GM23338 (cell line): ENCODE measurements around the gene ZNF511. TPM values are rescaled to one million over a fixed set of nuclear protein-coding genes. Genes with fewer than 3 reads are reported as not detected.

Source experiments
- ATAC-seq: fragments of 200-7000 bp; cut with Tn5 transposase; 3 replicates; pipeline ENCODE4 v1.9.1; 2020
- DNase-seq: peaks from one replicate; pipeline ENCODE4 v3.0.0-alpha.2; 2015; ENCODE audit warnings: low spot score
- H2AFZ ChIP-seq: fragments of 200-600 bp; sonication (generic); 2 replicates; pipeline ENCODE4 v1.8.0; 2016; ENCODE audit warnings: antibody characterized with exemption, mild to moderate bottlenecking, moderate library complexity
- H3F3A ChIP-seq: fragments of 200-600 bp; sonication (generic); replicated peaks from 2 replicates; pipeline ENCODE4 v1.8.0; 2017; ENCODE audit warnings: antibody characterized with exemption, mixed run types, low read depth
- H3K27ac ChIP-seq: fragments of 200-600 bp; sonication (generic); 2 replicates; pipeline ENCODE4 v1.6.1; 2016; ENCODE audit warnings: low read depth
- H3K27me3 ChIP-seq: fragments of 200-600 bp; sonication (generic); 2 replicates; pipeline ENCODE4 v1.8.0; 2016; ENCODE audit warnings: mild to moderate bottlenecking, mixed run types, moderate library complexity; ENCODE audit not compliant: insufficient read depth
- H3K36me3 ChIP-seq: fragments of 200-600 bp; sonication (generic); 2 replicates; pipeline ENCODE4 v1.8.0; 2016; ENCODE audit warnings: mild to moderate bottlenecking; ENCODE audit not compliant: insufficient read depth
- H3K4me1 ChIP-seq: fragments of 200-600 bp; sonication (generic); 2 replicates; pipeline ENCODE4 v1.8.0; 2016; ENCODE audit warnings: mild to moderate bottlenecking, moderate library complexity; ENCODE audit not compliant: insufficient read depth
- H3K4me2 ChIP-seq: fragments of 200-600 bp; sonication (generic); 2 replicates; pipeline ENCODE4 v1.7.1; 2017; ENCODE audit warnings: mixed run types
- H3K4me3 ChIP-seq: fragments of 200-600 bp; sonication (generic); 2 replicates; pipeline ENCODE4 v1.6.1; 2016; ENCODE audit warnings: mixed run types
- H3K79me2 ChIP-seq: fragments of 200-600 bp; sonication (generic); replicated peaks from 2 replicates; pipeline ENCODE4 v1.8.0; 2017; ENCODE audit warnings: mild to moderate bottlenecking; ENCODE audit not compliant: insufficient read depth
- H3K9me2 ChIP-seq: fragments of 200-600 bp; sonication (generic); 2 replicates; pipeline ENCODE4 v1.8.0; 2017; ENCODE audit not compliant: insufficient read depth
- H4K20me1 ChIP-seq: fragments of 200-600 bp; sonication (generic); replicated peaks from 2 replicates; pipeline ENCODE4 v1.8.0; 2017; ENCODE audit warnings: mild to moderate bottlenecking; ENCODE audit not compliant: insufficient read depth
- H3K27ac Mint-ChIP-seq: 2 replicates; pipeline ENCODE4 v1.8.0; 2020; ENCODE audit warnings: inconsistent platforms, mild to moderate bottlenecking, moderate library complexity, mixed read lengths
- H3K27me3 Mint-ChIP-seq: 3 replicates; pipeline ENCODE4 v1.8.0; 2022; ENCODE audit warnings: low read depth, mild to moderate bottlenecking, moderate library complexity, mixed read lengths, inconsistent platforms; ENCODE audit not compliant: insufficient read depth, poor library complexity
- H3K36me3 Mint-ChIP-seq: 3 replicates; pipeline ENCODE4 v1.8.0; 2021; ENCODE audit warnings: low read depth, mild to moderate bottlenecking, inconsistent platforms, moderate library complexity, mixed read lengths
- H3K4me1 Mint-ChIP-seq: 3 replicates; pipeline ENCODE4 v1.8.0; 2020; ENCODE audit warnings: mild to moderate bottlenecking, inconsistent platforms, mixed read lengths
- H3K4me3 Mint-ChIP-seq: 3 replicates; pipeline ENCODE4 v1.8.0; 2021; ENCODE audit warnings: moderate library complexity, mild to moderate bottlenecking, inconsistent platforms, mixed read lengths
- H3K9me3 Mint-ChIP-seq: 3 replicates; pipeline ENCODE4 v1.8.0; 2020; ENCODE audit warnings: moderate library complexity, mild to moderate bottlenecking, inconsistent platforms, mixed read lengths
- CREB1 ChIP-seq: fragments of 250-450 bp; sonication (Bioruptor Pico); IDR thresholded peaks from 2 replicates; pipeline ENCODE4 v1.5.0; 2020; ENCODE audit warnings: low read depth, mild to moderate bottlenecking, moderate library complexity
- EZH2phosphoT487 ChIP-seq: fragments of 200-600 bp; sonication (generic); IDR thresholded peaks from one replicate; pipeline ENCODE4 v1.8.1; 2018; ENCODE audit warnings: antibody characterized with exemption; ENCODE audit not compliant: unreplicated experiment
- JUNB ChIP-seq: IDR thresholded peaks from one replicate; pipeline ENCODE4 v1.6.1; 2016; ENCODE audit warnings: antibody characterized with exemption; ENCODE audit not compliant: unreplicated experiment
- NANOG ChIP-seq: IDR thresholded peaks from 2 replicates; pipeline ENCODE4 v1.6.1; 2016; ENCODE audit warnings: antibody characterized with exemption, borderline replicate concordance
- POLR2AphosphoS5 ChIP-seq: IDR thresholded peaks from 2 replicates; pipeline ENCODE4 v1.6.1; 2016; ENCODE audit warnings: antibody characterized with exemption, low read depth
- STAT1 ChIP-seq: IDR thresholded peaks from one replicate; pipeline ENCODE4 v1.6.1; 2016; ENCODE audit warnings: antibody characterized with exemption; ENCODE audit not compliant: unreplicated experiment
- ZNF114 ChIP-seq: fragments of 250-450 bp; sonication (Bioruptor Pico); IDR thresholded peaks from 2 replicates; pipeline ENCODE4 v1.5.0; 2020; ENCODE audit warnings: mild to moderate bottlenecking, moderate library complexity
- ZNF331 ChIP-seq: fragments of 250-450 bp; sonication (Bioruptor Pico); IDR thresholded peaks from 2 replicates; pipeline ENCODE4 v1.5.0; 2020; ENCODE audit warnings: low read depth, mild to moderate bottlenecking, moderate library complexity
- ZNF462 ChIP-seq: fragments of 250-450 bp; sonication (Bioruptor Pico); IDR thresholded peaks from 2 replicates; pipeline ENCODE4 v1.5.0; 2020; ENCODE audit warnings: mild to moderate bottlenecking, moderate library complexity
- polyA plus RNA-seq: library from polyadenylated mRNA; unstranded; fragments of >200 nt; fragmentation: Nextera tagmentation; extraction: Ambion mirVana; gene quantifications from 2 replicates; pipeline ENCODE4 v1.2.1, GENCODE V29; 2016
- total RNA-seq: library from RNA; depleted of rRNA; stranded (reverse); fragments of >200 nt; shearing (Covaris generic); gene quantifications from 2 replicates; pipeline ENCODE4 v1.2.3, GENCODE V29; 2014
- TF ChIP-seq, protein P1 (sequence below): IDR thresholded peaks from 2 replicates; pipeline ENCODE4 v1.6.1; 2016; ENCODE audit warnings: antibody characterized with exemption
- TF ChIP-seq, protein P2 (sequence below), 2 experiments: fragments of 200-600 bp in 1 of 2; sonication (generic) in 1 of 2; conservative IDR thresholded peaks; 2 replicates each; pipeline versions ENCODE4 v1.5.1 to v1.6.1; 2016 to 2017; ENCODE audit warnings: antibody characterized with exemption in 2 of 2, low read depth in 2 of 2, mild to moderate bottlenecking in 2 of 2, moderate library complexity in 1 of 2

ZNF511 gene
- total and polyA plus RNA-seq, 2 experiments from 2014 or later: 41.3 to 104 TPM

- Histone ChIP-seq H3K9me2 (no peaks in the 10 kb centered on the region), H3F3A (0 out of 2 replicates have a peak, but pooled peaks cover 3% of the 10 kb centered on the region), H3K4me2 (no peak overlapping the region), H3K4me3 (no peak overlapping the region), H2AFZ (no peak overlapping the region), H3K4me1 (no peaks in the 10 kb centered on the region; the same call in 1 of the 2 replicates), H3K36me3 (no peaks in the 10 kb centered on the region), H3K27ac (no peak overlapping the region), H4K20me1 (no peaks in the 10 kb centered on the region), H3K27me3 (no peaks in the 10 kb centered on the region), H3K79me2 (no peaks in the 10 kb centered on the region)
- ATAC-seq (no peak), DNase-seq (no peak)
- no peak overlapping the region; the same call in 2 of the 3 replicates for H3K4me3 Mint-ChIP-seq
- H3K36me3 Mint-ChIP-seq: no peaks in the 10 kb centered on the region
- H3K27ac Mint-ChIP-seq: no peak overlapping the region
- H3K9me3 Mint-ChIP-seq: no peaks in the 10 kb centered on the region
- H3K27me3 Mint-ChIP-seq: peaks cover 22% of the 10 kb centered on the region
- peaks cover 3% of the 10 kb centered on the region; the same call in 2 of the 3 replicates for H3K4me1 Mint-ChIP-seq
- TF ChIP-seq CREB1 (CRISPR knock-in tag): no peak
- no peak for TF ChIP-seq ZNF114 (CRISPR knock-in tag)
- TF ChIP-seq NANOG: no peak
- TF ChIP-seq ZNF331: no peak
- TF ChIP-seq, protein P1, sequence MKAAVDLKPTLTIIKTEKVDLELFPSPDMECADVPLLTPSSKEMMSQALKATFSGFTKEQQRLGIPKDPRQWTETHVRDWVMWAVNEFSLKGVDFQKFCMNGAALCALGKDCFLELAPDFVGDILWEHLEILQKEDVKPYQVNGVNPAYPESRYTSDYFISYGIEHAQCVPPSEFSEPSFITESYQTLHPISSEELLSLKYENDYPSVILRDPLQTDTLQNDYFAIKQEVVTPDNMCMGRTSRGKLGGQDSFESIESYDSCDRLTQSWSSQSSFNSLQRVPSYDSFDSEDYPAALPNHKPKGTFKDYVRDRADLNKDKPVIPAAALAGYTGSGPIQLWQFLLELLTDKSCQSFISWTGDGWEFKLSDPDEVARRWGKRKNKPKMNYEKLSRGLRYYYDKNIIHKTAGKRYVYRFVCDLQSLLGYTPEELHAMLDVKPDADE: no peak
- no peak for TF ChIP-seq EZH2phosphoT487
These were observed 40.5 kb downstream of the ZNF511 start for GRCh38 chr10:133349160-133349568.

- no peaks in the 10 kb centered on the region for H3K36me3 Mint-ChIP-seq
- Histone ChIP-seq H2AFZ (no peak overlapping the region), H3K36me3 (no peaks in the 10 kb centered on the region), H3K79me2 (no peaks in the 10 kb centered on the region), H3K4me2 (no peak overlapping the region), H3K27me3 (no peaks in the 10 kb centered on the region), H3K27ac (no peak overlapping the region), H3K4me1 (no peaks in the 10 kb centered on the region; the same call in 1 of the 2 replicates), H3F3A (0 out of 2 replicates have a peak, but pooled peaks cover 3% of the 10 kb centered on the region), H3K9me2 (no peaks in the 10 kb centered on the region), H4K20me1 (no peaks in the 10 kb centered on the region), H3K4me3 (no peak overlapping the region)
- H3K4me3 Mint-ChIP-seq: no peak overlapping the region
- no peak overlapping the region for H3K27ac Mint-ChIP-seq
- peaks cover 2% of the 10 kb centered on the region; the same call in 2 of the 3 replicates for H3K4me1 Mint-ChIP-seq
- no peaks in the 10 kb centered on the region for H3K9me3 Mint-ChIP-seq
- H3K27me3 Mint-ChIP-seq: peaks cover 22% of the 10 kb centered on the region
- ATAC-seq (no peak), DNase-seq (no peak)
- TF ChIP-seq EZH2phosphoT487: no peak
- no peak for TF ChIP-seq NANOG
- TF ChIP-seq ZNF331: no peak
- TF ChIP-seq, protein P1: no peak
- no peak for TF ChIP-seq POLR2AphosphoS5
- no peak for TF ChIP-seq STAT1
- TF ChIP-seq, protein P2, sequence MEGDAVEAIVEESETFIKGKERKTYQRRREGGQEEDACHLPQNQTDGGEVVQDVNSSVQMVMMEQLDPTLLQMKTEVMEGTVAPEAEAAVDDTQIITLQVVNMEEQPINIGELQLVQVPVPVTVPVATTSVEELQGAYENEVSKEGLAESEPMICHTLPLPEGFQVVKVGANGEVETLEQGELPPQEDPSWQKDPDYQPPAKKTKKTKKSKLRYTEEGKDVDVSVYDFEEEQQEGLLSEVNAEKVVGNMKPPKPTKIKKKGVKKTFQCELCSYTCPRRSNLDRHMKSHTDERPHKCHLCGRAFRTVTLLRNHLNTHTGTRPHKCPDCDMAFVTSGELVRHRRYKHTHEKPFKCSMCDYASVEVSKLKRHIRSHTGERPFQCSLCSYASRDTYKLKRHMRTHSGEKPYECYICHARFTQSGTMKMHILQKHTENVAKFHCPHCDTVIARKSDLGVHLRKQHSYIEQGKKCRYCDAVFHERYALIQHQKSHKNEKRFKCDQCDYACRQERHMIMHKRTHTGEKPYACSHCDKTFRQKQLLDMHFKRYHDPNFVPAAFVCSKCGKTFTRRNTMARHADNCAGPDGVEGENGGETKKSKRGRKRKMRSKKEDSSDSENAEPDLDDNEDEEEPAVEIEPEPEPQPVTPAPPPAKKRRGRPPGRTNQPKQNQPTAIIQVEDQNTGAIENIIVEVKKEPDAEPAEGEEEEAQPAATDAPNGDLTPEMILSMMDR (conservative IDR thresholded peaks at IDR 0.05; ENCODE audit: low read depth in 2 of 2): no peak
- no peak for TF ChIP-seq ZNF114 (CRISPR knock-in tag)
- TF ChIP-seq ZNF462 (CRISPR knock-in tag): no peak
- TF ChIP-seq CREB1 (CRISPR knock-in tag): no peak
- no peak for TF ChIP-seq JUNB
These were observed 40.9 kb downstream of the ZNF511 start for GRCh38 chr10:133349577-133350011.
